Skin epidermis (tissue), 12 donors: ENCODE data around the gene E2F4.
A peak's percentile ranks its signal among the peaks of the same experiment; 100 is the strongest.

ENCODE experiments used
- H3K27ac ChIP-seq, 21 experiments: fragments of 200-600 bp; sonication (generic) in 11 of 21; one replicate each; pipeline ENCODE4 v1.5.0; 2020; ENCODE audit warnings: mild to moderate bottlenecking in 3 of 21, inconsistent platforms in 2 of 21, moderate library complexity in 2 of 21
- H3K4me3 ChIP-seq, 7 experiments: fragments of 200-600 bp; sonication (generic) in 2 of 7; one replicate each; pipeline ENCODE4 v1.5.0; 2020; ENCODE audit warnings: inconsistent platforms in 2 of 7, mild to moderate bottlenecking in 2 of 7, moderate library complexity in 1 of 7

E2F4 gene

GRCh38 chr16:67157106-67157748, 34.7 kb upstream of the E2F4 start:
- no peak overlapping the region for H3K4me3 ChIP-seq
- H3K27ac ChIP-seq, result peak overlapping the region in 5 of 21 experiments; percentile 1 to 96 (median 38)

GRCh38 chr16:67157892-67158635, 33.9 kb upstream of the E2F4 start:
- Histone ChIP-seq H3K27ac (peak overlapping the region in 12 of 21 experiments; percentile 11 to 97 (median 88)), H3K4me3 (peak overlapping the region in 1 of 7 experiments; percentile 92)

GRCh38 chr16:67158637-67159600, 33.0 kb upstream of the E2F4 start:
- Histone ChIP-seq H3K4me3 (peak overlapping the region; percentile 70 to 97 (median 92)), H3K27ac (peak overlapping the region; percentile 54 to 97 (median 87))

- H3K4me3 ChIP-seq, result peak overlapping the region in 5 of 7 experiments; percentile 81 to 97 (median 93)
Observed at GRCh38 chr16:67161595-67162058, 30.3 kb upstream of the E2F4 start.

GRCh38 chr16:67162506-67163163, 29.3 kb upstream of the E2F4 start:
- Histone ChIP-seq H3K27ac (peak overlapping the region in 3 of 21 experiments; percentile 2 to 69 (median 40)), H3K4me3 (peak overlapping the region in 5 of 7 experiments; percentile 6 to 41 (median 24))

More at GRCh38 chr16:67161595-67162058, 30.3 kb upstream of the E2F4 start:
- peak overlapping the region in 1 of 21 experiments; percentile 30 for H3K27ac ChIP-seq

- peak overlapping the region; percentile 6 to 41 (median 23) for H3K4me3 ChIP-seq
- H3K27ac ChIP-seq, result peak overlapping the region in 12 of 21 experiments; percentile 2 to 69 (median 40)
Observed at GRCh38 chr16:67163164-67163998, 28.6 kb upstream of the E2F4 start.

GRCh38 chr16:67163999-67164558, 27.9 kb upstream of the E2F4 start:
- peak overlapping the region in 12 of 21 experiments; percentile 2 to 69 (median 40) for H3K27ac ChIP-seq
- H3K4me3 ChIP-seq, result peak overlapping the region; percentile 6 to 41 (median 23)

- Histone ChIP-seq H3K27ac (peak within 1 kb of the TSS in 13 of 21 experiments; percentile 2 to 69 (median 41)), H3K4me3 (peak within 1 kb of the TSS; percentile 6 to 41 (median 23))
Observed at GRCh38 chr16:67164599-67165061, 27.3 kb upstream of the E2F4 start, which contains the start of gene HSF4. Gene HSF4, plus strand, starts transcription at chr16:67164745. Its CDS starts 67 bp downstream, at chr16:67164812.

- Histone ChIP-seq H3K27ac (peak overlapping the region in 5 of 21 experiments; percentile 2 to 67 (median 47)), H3K4me3 (peak overlapping the region in 1 of 7 experiments; percentile 41)
Observed at GRCh38 chr16:67165121-67166078, 26.6 kb upstream of the E2F4 start.

- Histone ChIP-seq H3K4me3 (no peak overlapping the region), H3K27ac (no peak overlapping the region)
Observed at GRCh38 chr16:67166110-67166547, 25.8 kb upstream of the E2F4 start.

- H3K4me3 ChIP-seq, result no peak overlapping the region
- no peak overlapping the region for H3K27ac ChIP-seq
Observed at GRCh38 chr16:67166598-67167168, 25.3 kb upstream of the E2F4 start.

GRCh38 chr16:67167588-67167987, 24.4 kb upstream of the E2F4 start:
- no peak overlapping the region for H3K27ac ChIP-seq
- H3K4me3 ChIP-seq, result no peak overlapping the region

GRCh38 chr16:67169011-67169451, 22.9 kb upstream of the E2F4 start:
- H3K27ac ChIP-seq, result peak overlapping the region in 6 of 21 experiments; percentile 44 to 90 (median 86)
- H3K4me3 ChIP-seq, result no peak overlapping the region

- peak overlapping the region; percentile 14 to 96 (median 86) for H3K27ac ChIP-seq
- H3K4me3 ChIP-seq, result peak overlapping the region; percentile 27 to 45 (median 34)
Observed at GRCh38 chr16:67169642-67170167, 22.2 kb upstream of the E2F4 start.

- H3K27ac ChIP-seq, result peak within 1 kb of the TSS; percentile 31 to 96 (median 86)
- peak within 1 kb of the TSS; percentile 27 to 45 (median 34) for H3K4me3 ChIP-seq
Observed at GRCh38 chr16:67170168-67170948, 21.6 kb upstream of the E2F4 start, which contains the start of gene NOL3. Gene NOL3, plus strand, starts transcription at chr16:67170538.
